GM12801 (cell line): ENCODE results near the gene KRTAP5-10.

Experiments used
- CTCF ChIP-seq: IDR thresholded peaks from one replicate; pipeline ENCODE4 v1.5.1; 2011; ENCODE audit warnings: control low read depth; ENCODE audit not compliant: insufficient read length; ENCODE audit errors: extremely low read depth

The KRTAP5-10 gene

DNA sequence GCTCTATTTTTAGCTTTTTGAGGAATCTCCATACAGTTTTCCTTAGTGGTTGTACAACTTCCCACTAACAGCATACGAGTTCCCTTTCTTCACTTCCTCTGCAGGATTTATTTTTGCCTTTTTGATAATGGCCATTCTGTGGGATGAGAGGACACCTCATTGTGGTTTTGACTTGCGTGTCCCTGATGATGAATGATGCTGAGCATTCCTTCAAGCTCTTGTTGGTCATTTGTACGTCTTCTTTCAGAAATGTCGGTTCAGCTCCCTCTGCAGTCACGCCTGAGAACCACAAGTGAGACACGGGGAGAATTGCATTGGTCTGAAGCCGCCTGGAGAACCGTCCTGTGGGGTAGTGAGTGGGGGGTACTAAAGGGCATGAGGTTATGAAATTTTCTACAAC is 2.0 kb upstream of the KRTAP5-10 start:
- TF ChIP-seq CTCF = no peak

DNA sequence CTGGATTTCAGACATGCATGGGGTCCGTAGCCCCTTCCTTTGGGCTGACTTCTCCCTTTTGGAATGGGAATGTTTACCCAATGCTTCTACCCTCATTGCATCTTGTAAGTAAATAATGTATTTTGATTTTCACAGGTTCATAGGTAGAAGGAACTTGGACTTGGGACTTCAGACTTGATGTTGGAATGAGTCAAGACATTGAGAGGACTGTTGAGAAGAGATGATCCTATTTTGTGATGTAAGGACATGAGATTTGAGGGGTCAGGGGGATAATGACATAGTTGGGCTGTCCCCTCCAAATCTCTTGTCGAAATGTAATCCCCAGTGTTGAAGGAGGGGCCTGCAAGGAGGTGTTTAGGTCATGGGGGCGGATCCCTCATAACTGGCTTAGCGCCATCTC is 933 bp upstream of the KRTAP5-10 start:
- TF ChIP-seq CTCF = no peak

DNA sequence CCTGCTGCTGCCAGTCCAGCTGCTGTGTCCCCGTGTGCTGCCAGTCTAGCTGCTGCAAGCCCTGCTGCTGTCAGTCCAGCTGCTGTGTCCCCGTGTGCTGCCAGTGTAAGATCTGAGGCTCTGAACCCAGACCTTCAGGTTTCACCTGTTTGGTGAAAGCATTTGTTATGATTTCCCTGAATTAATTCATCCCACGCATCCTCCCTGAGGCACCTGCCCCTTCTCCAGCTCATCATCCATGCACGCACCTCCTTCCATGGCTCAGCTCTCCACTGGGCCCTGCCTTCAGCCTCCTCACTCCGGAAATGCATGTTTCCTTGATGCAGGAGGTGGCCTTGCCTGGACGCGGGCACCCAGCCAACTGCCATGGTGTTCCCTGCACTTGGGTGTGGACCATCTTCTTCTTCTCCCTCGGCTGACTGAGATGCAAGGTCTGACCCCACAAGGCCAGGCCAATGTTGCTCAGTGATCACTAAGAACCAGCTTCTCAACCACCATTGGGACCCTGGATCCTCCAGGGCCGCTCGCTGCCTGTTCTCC is 788 bp downstream of the KRTAP5-10 start:
- no peak for TF ChIP-seq CTCF

DNA sequence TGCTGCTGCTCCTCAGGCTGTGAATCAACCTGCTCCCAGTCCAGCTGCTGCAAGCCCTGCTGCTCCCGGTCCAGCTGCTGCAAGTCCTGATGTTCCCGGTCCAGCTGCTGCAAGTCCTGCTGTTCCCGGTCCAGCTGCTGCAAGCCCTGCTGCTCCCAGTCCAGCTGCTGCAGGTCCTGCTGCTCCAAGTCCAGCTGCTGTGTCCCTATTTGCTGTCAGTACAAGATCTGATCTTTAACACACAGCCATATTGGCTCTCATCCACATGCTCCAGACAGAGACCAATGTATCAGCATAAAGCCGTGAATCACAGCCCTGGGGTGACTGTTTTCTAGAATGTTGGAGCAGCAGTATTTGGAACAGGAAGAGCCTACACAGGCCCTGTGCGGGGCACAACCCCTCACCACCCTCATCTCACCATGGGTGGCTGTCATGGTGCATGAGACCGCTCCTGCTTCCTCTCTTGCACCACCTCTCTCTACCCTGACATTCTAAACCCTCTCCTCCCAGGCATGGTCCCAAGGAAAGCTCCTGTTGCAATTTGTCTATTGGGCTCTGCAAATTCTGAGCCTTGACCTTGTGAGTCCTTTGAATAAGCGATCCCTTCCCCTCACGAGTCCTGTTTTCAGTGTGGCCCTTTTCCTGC is 3.5 kb downstream of the KRTAP5-10 start:
- no peak for TF ChIP-seq CTCF

- no peak for TF ChIP-seq CTCF
These were observed 7.4 kb downstream of the KRTAP5-10 start for GRCh38 chr11:71572811-71573210.

DNA sequence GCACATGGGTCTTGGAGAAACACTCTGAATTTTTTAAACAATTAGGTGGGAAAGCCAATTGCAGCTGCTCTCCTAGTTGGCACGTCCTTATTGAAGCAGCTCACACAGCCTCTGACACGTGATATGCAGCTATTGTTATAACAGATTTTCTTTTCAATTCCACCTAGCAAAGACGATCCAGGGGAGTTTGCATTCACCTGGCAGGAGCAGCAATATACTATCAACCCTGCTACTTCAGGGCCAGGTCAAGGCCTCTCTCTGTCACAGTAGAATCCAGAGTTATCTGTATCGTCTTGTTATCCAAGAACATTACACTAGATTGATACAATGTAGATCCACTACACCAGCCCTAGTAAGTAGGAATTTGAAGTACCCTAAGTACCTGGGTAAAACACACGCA is 9.1 kb downstream of the KRTAP5-10 start:
- TF ChIP-seq CTCF = no peak

DNA sequence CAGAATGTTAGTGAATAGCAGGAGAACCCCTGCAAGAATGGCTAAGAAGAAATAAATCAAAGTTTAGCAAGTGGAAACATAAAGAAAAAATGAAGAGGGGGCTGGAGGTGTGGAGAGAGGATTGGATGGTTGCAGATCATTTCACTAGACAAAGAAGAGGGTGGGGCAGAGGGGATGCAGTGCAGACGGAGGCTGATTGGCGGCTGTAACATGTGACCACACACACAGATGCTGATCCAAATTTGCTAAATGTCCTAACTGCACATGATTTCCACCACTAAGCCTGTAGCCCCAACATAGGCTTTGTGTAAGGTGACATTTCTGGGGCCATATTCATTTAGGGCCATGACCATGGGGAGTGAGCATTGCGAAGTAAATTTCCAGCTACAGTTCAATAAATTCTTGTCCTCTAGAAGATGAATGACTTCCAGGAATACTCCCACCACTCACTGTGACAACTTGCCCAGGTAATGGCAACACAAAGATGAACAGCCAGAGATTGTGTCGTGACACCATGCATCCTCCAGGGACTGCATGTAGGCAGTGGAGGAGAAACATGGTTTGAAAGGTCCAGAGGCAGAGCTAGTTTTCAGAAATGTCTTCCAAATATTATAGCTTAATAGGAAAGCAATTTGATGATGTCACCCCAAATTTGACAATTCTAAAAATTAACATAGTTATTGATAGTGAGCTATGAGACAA is 10.5 kb downstream of the KRTAP5-10 start:
- TF ChIP-seq CTCF = no peak
